ENCODE results near the gene MED15.

DNA sequence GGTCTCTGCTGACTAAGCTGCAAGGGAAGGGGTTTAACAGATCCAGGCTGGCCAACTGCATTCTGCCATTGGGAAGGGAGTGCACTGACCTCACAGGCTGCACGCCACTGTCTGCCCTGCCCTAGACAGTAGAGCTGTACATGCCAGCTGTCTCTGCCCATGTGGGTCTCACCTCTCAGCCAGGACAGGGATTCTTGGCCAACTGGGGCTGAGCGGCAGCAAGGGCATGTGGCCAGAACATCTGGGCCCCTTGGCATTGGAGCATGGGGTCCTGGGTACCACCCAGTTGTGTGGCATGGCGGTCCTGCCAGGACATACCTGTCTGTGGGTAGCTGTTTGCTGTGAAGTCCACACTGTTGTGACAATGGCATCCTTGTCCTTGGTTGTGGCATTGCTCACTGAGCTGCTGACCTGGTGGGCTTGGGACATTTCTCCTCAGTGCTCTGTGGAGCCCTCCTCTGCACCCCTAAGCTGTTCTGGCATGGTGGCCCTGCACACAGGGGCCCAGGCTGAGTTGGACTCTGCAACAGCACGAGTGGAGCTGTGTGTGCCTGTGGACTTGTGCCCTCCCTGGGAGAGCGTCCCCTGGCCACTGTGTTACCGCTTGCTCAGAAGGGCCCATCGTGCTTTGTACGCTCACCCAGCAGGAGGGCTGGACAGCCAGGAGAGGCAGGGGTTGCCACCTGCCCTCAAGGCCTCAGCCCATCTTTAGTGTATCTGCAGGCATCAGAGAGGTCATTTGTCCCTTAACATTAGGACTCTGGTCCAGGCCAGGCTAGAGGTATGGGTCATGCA, 46.7 kb downstream of the MED15 start:
- TF ChIP-seq, protein P1, sequence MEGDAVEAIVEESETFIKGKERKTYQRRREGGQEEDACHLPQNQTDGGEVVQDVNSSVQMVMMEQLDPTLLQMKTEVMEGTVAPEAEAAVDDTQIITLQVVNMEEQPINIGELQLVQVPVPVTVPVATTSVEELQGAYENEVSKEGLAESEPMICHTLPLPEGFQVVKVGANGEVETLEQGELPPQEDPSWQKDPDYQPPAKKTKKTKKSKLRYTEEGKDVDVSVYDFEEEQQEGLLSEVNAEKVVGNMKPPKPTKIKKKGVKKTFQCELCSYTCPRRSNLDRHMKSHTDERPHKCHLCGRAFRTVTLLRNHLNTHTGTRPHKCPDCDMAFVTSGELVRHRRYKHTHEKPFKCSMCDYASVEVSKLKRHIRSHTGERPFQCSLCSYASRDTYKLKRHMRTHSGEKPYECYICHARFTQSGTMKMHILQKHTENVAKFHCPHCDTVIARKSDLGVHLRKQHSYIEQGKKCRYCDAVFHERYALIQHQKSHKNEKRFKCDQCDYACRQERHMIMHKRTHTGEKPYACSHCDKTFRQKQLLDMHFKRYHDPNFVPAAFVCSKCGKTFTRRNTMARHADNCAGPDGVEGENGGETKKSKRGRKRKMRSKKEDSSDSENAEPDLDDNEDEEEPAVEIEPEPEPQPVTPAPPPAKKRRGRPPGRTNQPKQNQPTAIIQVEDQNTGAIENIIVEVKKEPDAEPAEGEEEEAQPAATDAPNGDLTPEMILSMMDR (IDR thresholded peaks at IDR 0.05 in 4 of 5, conservative IDR thresholded peaks at IDR 0.05 in 1 of 5) = no peak
- TF ChIP-seq POLR2A (IDR thresholded peaks at IDR 0.05) = no peak

Data from gastrocnemius medialis (tissue), 4 donors.